ENCODE results near the gene PLIN5.
"Not testable (repeated sequence)": the region's sequence is repeated elsewhere in the genome, so short reads cannot be mapped to it uniquely, and the experiment has no call there.

The PLIN5 gene

GRCh38 chr19:4542896-4543841 is 8.1 kb upstream of the PLIN5 start:
- DNase-seq = no peak

GRCh38 chr19:4541806-4542145 is 6.8 kb upstream of the PLIN5 start:
- DNase-seq = not testable (repeated sequence)

DNA sequence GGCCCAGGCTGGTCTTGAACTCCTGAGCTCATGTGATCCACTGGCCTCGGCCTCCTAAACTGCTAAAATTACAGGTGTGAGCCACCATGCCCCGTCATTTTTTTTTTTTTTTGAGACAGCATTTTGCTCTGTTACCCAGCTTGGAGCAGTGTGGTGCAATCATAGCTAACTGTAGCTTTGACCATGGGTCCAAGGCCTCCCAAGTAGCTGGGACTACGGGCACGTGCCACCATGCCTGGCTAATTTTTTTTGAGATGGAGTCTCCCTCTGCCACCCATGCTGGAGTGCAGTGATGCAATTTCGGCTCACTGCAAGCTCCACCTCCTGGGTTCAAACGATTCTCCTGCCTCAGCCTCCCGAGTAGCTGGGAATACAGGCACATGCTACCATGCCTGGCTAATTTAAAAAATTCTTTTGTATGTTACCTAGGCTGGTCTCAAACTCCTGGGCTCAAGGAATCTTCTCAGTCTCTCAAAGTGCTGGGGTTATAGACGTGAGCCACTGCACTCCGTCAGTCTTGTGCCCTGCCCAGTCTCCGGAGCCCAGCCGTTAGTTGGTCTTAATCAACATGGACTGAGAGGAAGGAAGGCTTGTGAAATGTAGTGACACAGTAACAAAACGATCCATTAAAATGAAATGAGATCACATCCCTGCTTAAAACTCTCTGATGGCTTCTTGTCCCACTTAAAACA is 6.2 kb upstream of the PLIN5 start:
- DNase-seq = no peak

- no peak for DNase-seq
Measured at GRCh38 chr19:4539693-4540581, 4.9 kb upstream of the PLIN5 start, which contains the start of gene LRG1. Gene LRG1, minus strand, starts transcription at chr19:4540036. Its CDS starts 23 bp downstream, at chr19:4540013.

GRCh38 chr19:4539169-4539692 is 4.2 kb upstream of the PLIN5 start:
- no peak for DNase-seq

DNA sequence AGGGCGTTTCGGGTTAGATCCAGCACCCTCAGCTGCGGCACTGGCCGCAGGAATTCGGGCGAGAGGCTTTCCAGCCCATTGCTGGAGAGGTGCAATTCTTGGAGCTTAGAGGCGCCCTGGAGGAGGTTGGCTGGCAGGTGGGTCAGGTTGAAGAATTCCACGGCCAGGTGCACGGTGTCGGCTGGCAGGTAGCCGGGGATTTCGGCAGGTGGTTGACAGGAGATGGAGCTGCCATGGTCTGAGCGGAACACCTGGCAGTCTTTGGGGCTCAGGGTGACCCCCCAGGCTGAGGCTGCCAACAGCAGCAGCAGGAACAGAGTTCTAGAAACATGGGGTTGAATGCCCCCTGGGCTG is 3.6 kb upstream of the PLIN5 start:
- no peak for DNase-seq

- no peak for DNase-seq
Measured at GRCh38 chr19:4537953-4538600, 3.1 kb upstream of the PLIN5 start.

DNA sequence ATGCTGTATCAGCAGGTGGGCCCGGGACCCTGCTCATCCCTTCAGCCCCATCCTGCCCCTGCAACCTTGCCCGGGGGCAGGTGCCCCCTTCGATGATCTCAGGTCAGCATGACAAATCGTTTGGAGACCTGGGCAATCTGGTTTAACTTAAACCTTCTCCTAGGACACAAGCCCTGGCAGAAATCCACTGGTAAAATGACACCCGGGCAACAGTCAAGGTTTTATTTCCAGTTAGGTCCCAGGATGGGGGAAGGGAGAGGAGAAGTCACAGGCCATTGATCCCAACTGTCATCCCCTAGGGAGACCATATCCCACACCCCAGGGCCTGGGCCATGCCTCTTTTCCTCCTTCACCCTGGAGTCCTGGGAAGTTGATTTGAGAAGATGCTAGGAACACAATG is 1.8 kb upstream of the PLIN5 start:
- DNase-seq = no peak

DNA sequence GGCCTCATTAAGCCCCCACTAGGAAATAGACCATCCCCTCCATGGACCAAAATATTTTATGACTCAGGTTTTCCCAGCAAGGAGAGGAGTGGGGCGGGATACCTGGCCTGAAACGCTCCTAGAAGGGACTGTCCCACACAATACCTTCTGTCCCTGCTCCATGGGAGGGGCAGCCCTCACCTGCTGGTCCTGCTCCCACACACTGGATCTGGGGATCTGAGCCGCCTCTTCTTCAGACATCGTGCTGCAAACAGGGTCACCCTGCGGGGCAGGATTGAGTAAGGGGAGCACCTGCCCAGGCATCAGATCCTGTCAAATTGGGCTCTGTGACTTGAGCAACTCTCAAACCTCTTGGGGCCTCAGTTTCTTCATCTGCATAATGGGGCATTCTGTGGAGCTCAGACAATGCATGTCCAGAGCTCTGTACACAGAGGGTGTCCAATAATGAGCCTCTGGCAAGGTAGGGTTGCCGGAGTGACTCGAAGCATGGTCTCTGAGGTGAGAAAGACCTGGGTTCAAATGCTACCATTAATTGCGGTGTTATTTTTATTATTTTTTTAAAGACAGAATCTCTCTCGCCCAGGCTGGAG is 1.1 kb downstream of the PLIN5 start:
- no peak for DNase-seq

- no peak for DNase-seq
Measured at GRCh38 chr19:4533334-4533733, 1.7 kb downstream of the PLIN5 start.

DNA sequence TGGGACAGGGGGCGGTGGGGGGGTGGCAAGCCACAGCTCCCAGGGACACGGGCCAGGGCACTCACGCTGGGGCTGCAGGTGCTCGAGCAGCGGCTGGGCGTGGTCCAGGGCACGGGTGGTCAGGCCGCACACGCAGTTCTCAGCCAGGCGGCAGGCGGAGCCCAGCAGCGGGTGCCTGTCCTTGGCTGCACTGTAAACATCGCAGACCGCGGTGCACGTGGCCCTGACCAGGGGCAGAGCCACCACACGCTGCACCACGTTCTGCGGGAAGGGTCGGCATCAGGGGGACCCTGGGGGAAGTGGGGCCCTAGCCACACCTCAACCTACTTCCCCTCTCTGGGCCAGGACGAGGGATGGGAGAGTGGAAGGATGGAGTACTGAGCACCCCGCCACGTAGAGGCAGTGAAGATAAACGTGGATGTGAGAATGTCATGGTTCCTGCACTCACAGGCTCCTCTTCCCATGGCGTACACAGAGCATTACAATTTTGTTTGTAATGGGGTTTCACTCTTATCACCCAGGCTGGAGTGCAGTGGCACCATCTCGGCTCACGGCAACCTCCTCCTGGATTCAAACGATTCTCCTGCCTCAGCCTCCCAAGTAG is 3.4 kb downstream of the PLIN5 start:
- DNase-seq = no peak

DNA sequence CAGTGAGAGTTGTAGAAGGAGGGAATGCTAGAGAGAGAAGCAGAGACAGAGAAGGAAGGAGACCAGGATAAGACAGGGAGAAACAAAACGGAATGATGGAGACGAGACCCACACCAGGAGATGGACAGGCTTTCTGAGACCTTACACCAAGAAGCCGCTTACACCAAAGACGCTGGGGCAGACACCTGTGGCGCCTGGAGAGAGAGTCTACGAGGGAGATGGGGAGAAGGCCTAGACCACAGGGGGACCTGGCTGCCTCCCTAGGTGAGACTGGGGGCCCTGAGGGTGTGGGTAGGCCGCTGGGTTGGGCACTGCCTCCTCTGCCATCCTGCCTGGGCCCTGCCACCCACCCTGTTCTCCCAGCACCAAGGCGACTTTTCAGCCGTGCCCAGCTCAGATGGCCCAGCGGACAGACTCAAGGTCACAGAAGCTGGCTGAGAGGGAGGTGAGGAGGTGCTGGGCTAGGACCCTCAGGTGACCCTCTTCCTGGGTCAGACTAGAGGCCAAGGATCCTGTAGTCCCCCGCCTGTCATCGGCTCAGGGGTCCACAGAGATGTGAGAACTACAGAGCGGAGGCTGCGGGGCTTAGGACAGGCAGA is 5.0 kb downstream of the PLIN5 start:
- DNase-seq = no peak

DNA sequence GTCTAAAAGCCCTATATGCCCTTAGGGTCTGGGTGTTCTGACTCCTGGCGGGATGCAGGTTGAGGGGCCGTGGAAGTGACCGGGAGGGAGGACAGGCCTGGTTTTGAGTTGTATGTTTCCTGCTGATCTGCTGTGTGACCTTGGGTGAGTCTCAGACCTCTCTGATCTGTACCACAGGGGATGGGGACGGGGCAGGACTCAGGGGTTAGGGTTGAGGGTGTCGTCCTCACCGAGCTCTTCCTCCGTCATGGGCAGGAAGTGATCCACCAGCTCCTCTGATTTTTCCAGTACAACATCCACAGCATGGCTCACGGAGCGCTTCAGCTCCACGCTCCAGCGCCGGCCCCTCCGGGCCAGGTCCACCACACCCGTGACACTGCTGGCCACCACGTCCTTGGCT is 6.2 kb downstream of the PLIN5 start:
- no peak for DNase-seq

DNA sequence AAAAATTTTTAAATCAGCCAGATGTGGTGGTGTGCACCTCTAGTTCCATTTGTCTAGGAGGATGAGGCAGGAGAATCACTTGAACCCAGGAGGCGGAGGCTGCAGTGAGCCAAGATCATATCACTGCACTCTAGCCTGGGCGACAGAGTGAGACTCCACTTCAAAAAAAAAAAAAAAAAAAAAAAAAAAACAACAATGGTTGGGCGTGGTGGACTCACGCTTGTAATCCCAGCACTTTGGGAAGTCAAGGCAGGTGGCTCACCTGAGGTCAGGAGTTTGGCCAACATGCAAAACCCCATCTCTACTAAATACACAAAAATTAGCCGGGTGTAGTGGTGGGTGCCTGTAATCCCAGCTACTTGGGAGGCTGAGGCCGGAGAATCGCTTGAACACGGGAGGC is 7.6 kb downstream of the PLIN5 start:
- DNase-seq = not testable (repeated sequence)

DNA sequence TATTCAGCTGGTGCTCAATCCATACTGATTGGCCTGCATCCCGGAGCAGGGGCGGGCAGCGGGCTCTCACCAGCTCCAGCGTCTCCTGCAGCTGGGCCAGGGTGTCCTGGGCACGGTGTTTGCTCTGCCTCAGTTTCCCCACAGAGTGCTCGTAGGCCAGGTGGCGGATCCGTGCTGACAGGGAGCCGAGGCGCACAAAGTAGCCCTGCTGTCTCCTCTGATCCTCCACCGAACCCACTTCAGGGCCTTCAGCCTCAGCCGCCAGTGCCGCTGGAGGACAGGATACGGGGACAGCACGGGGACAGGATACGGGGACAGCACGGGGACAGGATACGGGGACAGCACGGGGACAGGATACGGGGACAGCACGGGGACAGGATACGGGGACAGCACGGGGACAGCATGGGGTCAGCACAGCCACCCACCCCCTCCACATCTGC is 9.4 kb downstream of the PLIN5 start:
- no peak for DNase-seq

GRCh38 chr19:4524808-4525562 is 10.0 kb downstream of the PLIN5 start:
- DNase-seq = peak; percentile 73

DNA sequence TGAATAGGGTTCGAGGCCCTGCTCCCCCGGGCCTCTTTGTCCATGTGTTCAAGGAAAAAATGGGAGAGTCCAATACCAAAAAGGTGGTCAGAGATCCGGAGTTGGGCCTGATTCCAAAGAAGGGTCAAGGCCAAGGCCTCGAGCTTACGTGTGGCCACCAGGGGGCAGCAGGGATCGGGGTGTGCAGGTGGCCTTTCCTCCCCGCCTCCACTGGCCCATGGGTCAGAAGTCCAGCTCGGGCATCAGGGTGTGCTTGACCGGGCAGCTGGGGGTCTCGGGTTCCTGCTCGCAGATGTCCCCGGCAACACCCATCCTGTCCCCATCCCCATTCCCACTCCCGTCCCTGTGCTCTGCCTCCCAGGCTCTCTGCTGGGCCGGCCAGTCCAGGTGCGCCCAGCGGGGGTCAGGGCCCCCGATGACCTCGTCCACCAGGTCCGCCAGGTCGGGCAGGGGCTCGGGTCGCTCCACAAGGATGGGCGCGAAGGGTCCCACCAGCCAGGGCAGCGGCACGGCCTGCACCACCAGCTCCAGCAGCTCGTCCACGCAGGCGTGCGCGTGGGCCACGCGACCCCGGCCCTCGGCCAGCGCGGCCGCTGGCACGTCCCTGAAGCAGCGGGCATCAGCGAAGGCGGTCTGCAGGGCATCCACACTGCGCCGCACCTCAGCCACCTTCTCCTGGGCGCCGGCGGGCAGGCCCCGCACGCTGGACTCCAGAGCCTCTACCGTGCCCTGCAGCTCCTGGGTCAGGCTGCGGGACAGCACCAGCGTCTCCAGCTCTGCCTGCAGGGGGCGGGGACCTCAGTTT is 11.5 kb downstream of the PLIN5 start:
- DNase-seq = peak; percentile 36

- DNase-seq = no peak
Measured at GRCh38 chr19:4522291-4523002, 12.6 kb downstream of the PLIN5 start.

DNA sequence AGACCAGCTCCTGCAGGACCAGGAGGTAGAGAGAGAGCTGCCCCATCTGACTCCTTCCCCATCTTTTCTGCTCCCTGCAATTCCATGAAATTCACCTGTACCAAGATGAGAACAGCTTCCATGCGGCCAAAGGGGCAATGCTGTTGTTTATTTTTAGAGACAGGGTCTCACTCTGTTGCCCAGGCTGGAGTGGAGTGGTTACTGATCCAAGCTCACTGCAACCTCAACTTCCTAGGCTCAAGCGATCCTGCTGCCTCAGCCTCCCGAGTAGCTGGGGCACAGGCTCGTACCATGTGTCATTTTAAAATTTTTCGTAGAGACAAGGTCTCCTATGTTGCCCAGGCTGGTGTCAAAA is 13.2 kb downstream of the PLIN5 start:
- DNase-seq = no peak
